Keratinocyte (primary cell): ENCODE results near the gene CRBN. TPM values are rescaled to one million over a fixed set of nuclear protein-coding genes. Genes with fewer than 3 reads are reported as not detected.

Source experiments
- DNase-seq: peaks from one replicate; pipeline ENCODE4 v3.0.0-alpha.2; 2011; ENCODE audit warnings: low read depth, missing footprints, low spot score
- FAIRE-seq: peaks from 2 replicates; lab custom pipeline; 2011; peaks lifted over from hg19 to GRCh38; lab: Jason Lieb, UNC
- H2AFZ ChIP-seq: 2 replicates; pipeline ENCODE4 v1.6.0; 2012; ENCODE audit warnings: low read length, control low read depth, inconsistent platforms; ENCODE audit not compliant: control insufficient read depth
- H3K27ac ChIP-seq: 2 replicates; pipeline ENCODE4 v1.5.1; 2011; ENCODE audit warnings: low read length; ENCODE audit not compliant: control insufficient read depth, insufficient read depth
- H3K27me3 ChIP-seq: 3 replicates; pipeline ENCODE4 v1.6.0; 2011; ENCODE audit warnings: low read length; ENCODE audit not compliant: control insufficient read depth, insufficient read depth; ENCODE audit errors: extremely low read depth
- H3K36me3 ChIP-seq, 2 experiments: 2 replicates in 1 of 2; 3 replicates in 1 of 2; pipeline ENCODE4 v1.5.1; 2011; ENCODE audit warnings: low read length in 2 of 2, mild to moderate bottlenecking in 1 of 2; ENCODE audit not compliant: control insufficient read depth in 2 of 2, insufficient read depth in 2 of 2; ENCODE audit errors: extremely low read depth in 1 of 2
- H3K4me1 ChIP-seq: 3 replicates; pipeline ENCODE4 v1.5.1; 2011; ENCODE audit warnings: low read length; ENCODE audit not compliant: control insufficient read depth, insufficient read depth; ENCODE audit errors: extremely low read depth
- H3K4me2 ChIP-seq: 3 replicates; pipeline ENCODE4 v1.6.0; 2011; ENCODE audit warnings: low read depth, low read length; ENCODE audit not compliant: control insufficient read depth, insufficient read depth; ENCODE audit errors: extremely low read depth
- H3K4me3 ChIP-seq, 3 experiments: fragments of 200-600 bp in 1 of 3; sonication (generic) in 1 of 3; 2 replicates in 2 of 3; 3 replicates in 1 of 3; pipeline ENCODE4 v1.5.1; 2011 to 2016; ENCODE audit warnings: low read length in 3 of 3, mild to moderate bottlenecking in 3 of 3, control low read depth in 2 of 3, inconsistent platforms in 1 of 3, low read depth in 1 of 3, mixed read lengths in 1 of 3, mixed run types in 1 of 3, moderate library complexity in 1 of 3; ENCODE audit not compliant: control insufficient read depth in 2 of 3, insufficient read depth in 2 of 3; ENCODE audit errors: extremely low read depth in 1 of 3
- H3K79me2 ChIP-seq: 2 replicates; pipeline ENCODE4 v1.6.0; 2012; ENCODE audit warnings: low read length; ENCODE audit not compliant: control insufficient read depth, insufficient read depth
- H3K9ac ChIP-seq: 3 replicates; pipeline ENCODE4 v1.6.0; 2011; ENCODE audit warnings: low read length; ENCODE audit not compliant: control insufficient read depth, insufficient read depth; ENCODE audit errors: extremely low read depth
- H3K9me1 ChIP-seq: 3 replicates; pipeline ENCODE4 v1.6.0; 2011; ENCODE audit warnings: low read length; ENCODE audit not compliant: control insufficient read depth, insufficient read depth; ENCODE audit errors: extremely low read depth
- H3K9me3 ChIP-seq: 2 replicates; pipeline ENCODE4 v1.5.1; 2012; ENCODE audit warnings: low read depth, low read length; ENCODE audit not compliant: control insufficient read depth
- H4K20me1 ChIP-seq: 3 replicates; pipeline ENCODE4 v1.6.0; 2011; ENCODE audit warnings: low read length; ENCODE audit not compliant: control insufficient read depth, insufficient read depth; ENCODE audit errors: extremely low read depth
- CTCF ChIP-seq, 3 experiments: IDR thresholded peaks in 1 of 3; conservative IDR thresholded peaks in 1 of 3; optimal IDR thresholded peaks in 1 of 3; 2 replicates in 2 of 3; 3 replicates in 1 of 3; pipeline versions ENCODE3 to v1.5.1; 2011; ENCODE audit warnings: low read length in 3 of 3, mild to moderate bottlenecking in 3 of 3, moderate library complexity in 2 of 3, control low read depth in 1 of 3, inconsistent platforms in 1 of 3; ENCODE audit not compliant: insufficient read depth in 2 of 3; ENCODE audit errors: extremely low read depth in 1 of 3
- EZH2 ChIP-seq: IDR thresholded peaks from one replicate; pipeline ENCODE4 v1.6.1; 2012; ENCODE audit warnings: inconsistent platforms, mild to moderate bottlenecking, low read length, moderate library complexity
- dilution Hi-C: fragments of 300-500 bp; cut with MboI; formaldehyde crosslinking; loops from one replicate; pipeline ENCODE4 v1.7.0; 2020; ENCODE audit warnings: low sequenced_read_pairs; ENCODE audit not compliant: extremely low pct_ligation_motif_present
- polyA plus RNA-seq, 5 experiments: library from polyadenylated mRNA; depleted of rRNA in 3 of 5; stranded (reverse) in 3 of 5; stranded (forward) in 1 of 5; unstranded in 1 of 5; fragments of >200 nt; gene quantifications; 1 replicate in 1 of 5; 2 replicates in 3 of 5; 3 replicates in 1 of 5; pipeline versions ENCODE4 v1.2.1 to v1.2.3, GENCODE V29; 2011 to 2012; ENCODE audit warnings: missing spikeins in 2 of 5, low read depth in 1 of 5, low replicate concordance in 1 of 5

The CRBN gene
- polyA plus RNA-seq, 1 donor (not counting 4 experiments of a cell fraction or from before 2014, with no cell fraction given), result 37.7 TPM

GRCh38 chr3:3154879-3155610 lies 24.4 kb downstream of the CRBN start:
- no peak overlapping the region for H2AFZ ChIP-seq
- DNase-seq, result no peak
- no peak overlapping the region for H3K4me2 ChIP-seq
- dilution Hi-C loops, result no loop called here
- no peaks in the 10 kb centered on the region for H3K27me3 ChIP-seq
- peaks cover 13 to 29% of the 10 kb centered on the region in 2 experiments for H3K36me3 ChIP-seq
- TF ChIP-seq EZH2, result no peak
- no peak for TF ChIP-seq CTCF (optimal IDR thresholded peaks at IDR 0.05 in 1 of 3, IDR thresholded peaks at IDR 0.05 in 1 of 3, conservative IDR thresholded peaks at IDR 0.05 in 1 of 3; ENCODE audit: extremely low read depth in 1 of 3, insufficient read depth in 2 of 3, low read length in 3 of 3)
- no peaks in the 10 kb centered on the region for H3K4me1 ChIP-seq
- no peak for FAIRE-seq
- H3K9me1 ChIP-seq, result no peaks in the 10 kb centered on the region
- H3K4me3 ChIP-seq, result no peak overlapping the region
- H3K79me2 ChIP-seq, result no peaks in the 10 kb centered on the region
- no peaks in the 10 kb centered on the region for H4K20me1 ChIP-seq
- H3K9me3 ChIP-seq, result no peaks in the 10 kb centered on the region
- no peak overlapping the region for H3K27ac ChIP-seq
- H3K9ac ChIP-seq, result no peak overlapping the region

GRCh38 chr3:3151513-3151912 lies 28.0 kb downstream of the CRBN start:
- H3K9me1 ChIP-seq, result no peaks in the 10 kb centered on the region
- no peaks in the 10 kb centered on the region for H4K20me1 ChIP-seq
- TF ChIP-seq EZH2 (no peak), CTCF (optimal IDR thresholded peaks at IDR 0.05 in 1 of 3, IDR thresholded peaks at IDR 0.05 in 1 of 3, conservative IDR thresholded peaks at IDR 0.05 in 1 of 3; ENCODE audit: extremely low read depth in 1 of 3, insufficient read depth in 2 of 3, low read length in 3 of 3) (no peak)
- no peaks in the 10 kb centered on the region for H3K4me1 ChIP-seq
- no peaks in the 10 kb centered on the region for H3K9me3 ChIP-seq
- no peak overlapping the region for H2AFZ ChIP-seq
- H3K9ac ChIP-seq, result no peak overlapping the region
- H3K4me3 ChIP-seq, result no peak overlapping the region
- peaks cover 22 to 33% of the 10 kb centered on the region in 2 experiments for H3K36me3 ChIP-seq
- no peak overlapping the region for H3K4me2 ChIP-seq
- H3K27ac ChIP-seq, result no peak overlapping the region
- FAIRE-seq, result no peak
- dilution Hi-C loops, result no loop called here
- DNase-seq, result no peak
- H3K27me3 ChIP-seq, result no peaks in the 10 kb centered on the region
- H3K79me2 ChIP-seq, result no peaks in the 10 kb centered on the region
